GM19452 (cell line): Measurements from ENCODE around the gene CNTN2.

Experiments used
- ATAC-seq: cut with Tn5 transposase; IDR thresholded peaks from one replicate; pipeline ENCODE4 v1.9.1; 2021; ENCODE audit not compliant: unreplicated experiment

CNTN2 gene

GRCh38 chr1:205017766-205018165 lies 25.2 kb upstream of the CNTN2 start:
- ATAC-seq: no peak

DNA sequence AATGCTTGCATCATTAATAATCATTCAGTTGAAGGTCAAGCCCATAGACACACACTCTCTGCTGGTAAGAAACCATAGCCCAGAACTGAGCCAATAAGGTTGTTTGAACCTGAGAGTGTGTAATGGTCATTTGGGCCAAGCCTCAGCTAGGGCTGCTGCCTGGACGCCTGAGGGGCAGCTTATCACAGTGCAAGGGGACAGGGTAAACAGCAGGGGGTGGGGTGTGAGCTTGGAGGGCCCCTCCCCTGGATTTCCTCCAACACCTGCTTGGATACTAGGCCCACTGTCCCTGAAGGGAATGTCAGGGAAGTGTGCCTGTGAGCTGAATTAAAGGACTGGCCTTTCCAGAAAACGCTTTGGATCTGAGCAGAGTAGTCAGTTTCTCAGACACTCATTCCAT lies 24.6 kb upstream of the CNTN2 start:
- no peak for ATAC-seq

GRCh38 chr1:205020466-205020865 lies 22.5 kb upstream of the CNTN2 start:
- ATAC-seq: no peak

GRCh38 chr1:205024679-205025078 lies 18.3 kb upstream of the CNTN2 start:
- ATAC-seq: no peak

- ATAC-seq: no peak
Measured at GRCh38 chr1:205025239-205025638, 17.8 kb upstream of the CNTN2 start.

- no peak for ATAC-seq
Measured at GRCh38 chr1:205026181-205026580, 16.8 kb upstream of the CNTN2 start.

- ATAC-seq: no peak
Measured at GRCh38 chr1:205028390-205028789, 14.6 kb upstream of the CNTN2 start.

GRCh38 chr1:205028924-205029323 lies 14.1 kb upstream of the CNTN2 start:
- no peak for ATAC-seq

GRCh38 chr1:205030241-205030640 lies 12.8 kb upstream of the CNTN2 start:
- no peak for ATAC-seq

- no peak for ATAC-seq
Measured at GRCh38 chr1:205030896-205031295, 12.1 kb upstream of the CNTN2 start.

GRCh38 chr1:205032508-205032907 lies 10.5 kb upstream of the CNTN2 start:
- ATAC-seq: no peak

GRCh38 chr1:205037539-205037938 lies 5.5 kb upstream of the CNTN2 start:
- no peak for ATAC-seq

GRCh38 chr1:205038132-205038786 lies 4.8 kb upstream of the CNTN2 start:
- ATAC-seq: no peak

DNA sequence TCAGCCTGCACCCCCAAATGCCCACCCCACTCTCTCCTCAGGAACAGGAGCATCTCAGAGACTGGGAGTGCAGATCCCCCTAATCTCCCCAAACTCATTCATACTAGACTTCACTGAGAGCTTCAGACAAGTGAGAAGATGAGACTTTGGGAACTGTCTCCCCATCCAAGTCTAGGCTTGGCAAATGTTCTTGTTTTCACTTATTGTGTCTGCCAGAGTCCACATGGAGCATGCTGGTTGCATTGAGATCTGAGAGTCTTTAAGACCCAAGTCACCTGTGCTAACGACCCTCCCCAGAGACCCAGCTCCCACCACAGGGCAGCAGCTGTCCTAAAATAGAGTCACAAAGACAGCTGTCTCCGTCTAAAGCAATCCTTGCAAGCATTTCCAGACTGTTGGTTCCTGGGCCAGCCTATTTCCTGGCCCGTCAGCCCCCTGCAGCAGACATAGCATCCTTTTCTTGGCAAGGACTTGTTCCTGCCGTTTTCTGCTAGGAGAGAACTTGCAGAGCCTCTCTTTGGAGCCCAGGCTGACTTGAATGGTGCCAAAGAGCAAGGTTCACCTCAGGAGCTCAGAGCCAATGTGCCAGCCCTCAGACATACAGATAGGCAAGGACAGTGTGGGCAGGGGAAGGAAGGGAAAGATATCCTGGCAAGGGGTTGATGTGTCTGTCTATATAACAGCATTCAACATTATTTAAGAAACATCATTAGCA lies 1.9 kb upstream of the CNTN2 start:
- no peak for ATAC-seq

DNA sequence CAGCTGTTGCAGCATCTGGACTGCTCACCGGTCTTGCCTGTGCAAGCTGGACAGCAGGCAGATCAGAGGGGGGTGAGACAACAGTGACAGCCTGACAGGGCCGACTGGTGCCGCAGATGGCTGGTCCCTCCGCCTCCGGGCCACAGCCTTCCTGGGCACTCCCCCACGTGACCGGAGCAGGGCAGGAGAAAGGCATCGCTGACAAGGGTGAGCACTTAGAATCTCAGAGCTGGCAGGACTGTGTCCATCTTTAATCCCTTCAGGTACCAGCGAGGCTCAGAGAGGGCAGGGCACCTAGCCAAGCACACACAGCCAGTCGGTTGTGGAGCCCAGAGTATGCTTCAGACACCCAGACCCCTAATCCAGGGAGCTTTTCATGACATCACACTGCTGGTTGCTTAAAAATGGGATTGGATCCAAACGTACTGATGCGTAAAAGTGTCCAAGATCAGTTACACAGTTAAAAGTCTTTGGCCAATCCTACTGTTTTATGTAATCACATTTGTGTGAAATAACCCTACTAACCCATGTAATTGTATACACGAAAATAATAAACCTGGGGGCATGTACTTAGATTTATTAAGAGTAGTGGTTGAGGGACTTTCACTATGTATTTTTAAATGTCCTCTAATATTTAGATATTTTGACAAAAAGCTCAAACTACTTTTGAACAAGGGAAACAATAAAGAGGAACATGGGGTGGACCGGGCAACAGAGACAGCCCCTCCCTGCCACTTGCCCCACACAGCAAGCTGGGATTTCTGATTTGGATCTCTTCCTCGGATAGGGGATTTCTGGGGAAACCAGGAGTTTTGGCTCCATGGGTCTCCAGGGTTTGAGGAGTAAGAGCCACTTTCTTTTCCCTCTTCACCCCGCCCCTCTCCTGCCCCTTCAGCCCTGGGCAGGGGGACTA lies 758 bp upstream of the CNTN2 start:
- no peak for ATAC-seq

GRCh38 chr1:205043866-205044265 lies 854 bp downstream of the CNTN2 start:
- ATAC-seq: no peak

GRCh38 chr1:205044741-205045140 lies 1.7 kb downstream of the CNTN2 start:
- no peak for ATAC-seq

GRCh38 chr1:205045146-205045545 lies 2.1 kb downstream of the CNTN2 start:
- ATAC-seq: no peak

DNA sequence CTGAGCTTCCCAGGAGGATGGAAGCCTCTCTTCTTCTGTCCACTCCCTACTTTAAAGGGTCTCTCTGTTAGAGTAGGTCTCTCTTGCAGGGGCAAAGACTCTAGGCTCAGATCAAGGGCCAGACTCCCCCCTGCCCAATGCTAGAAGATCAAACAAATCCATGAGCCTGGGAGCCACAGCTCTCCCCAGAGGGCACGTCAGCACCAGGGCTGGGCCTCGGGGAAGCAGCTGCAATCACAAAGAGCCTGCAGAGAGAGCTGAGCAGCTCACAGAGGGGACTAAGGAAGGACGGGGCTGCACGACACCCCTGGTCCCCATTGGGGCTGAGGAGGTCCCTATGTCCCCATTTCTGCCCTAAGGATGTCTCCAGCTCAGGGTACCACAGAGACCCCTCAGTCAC lies 3.9 kb downstream of the CNTN2 start:
- no peak for ATAC-seq

DNA sequence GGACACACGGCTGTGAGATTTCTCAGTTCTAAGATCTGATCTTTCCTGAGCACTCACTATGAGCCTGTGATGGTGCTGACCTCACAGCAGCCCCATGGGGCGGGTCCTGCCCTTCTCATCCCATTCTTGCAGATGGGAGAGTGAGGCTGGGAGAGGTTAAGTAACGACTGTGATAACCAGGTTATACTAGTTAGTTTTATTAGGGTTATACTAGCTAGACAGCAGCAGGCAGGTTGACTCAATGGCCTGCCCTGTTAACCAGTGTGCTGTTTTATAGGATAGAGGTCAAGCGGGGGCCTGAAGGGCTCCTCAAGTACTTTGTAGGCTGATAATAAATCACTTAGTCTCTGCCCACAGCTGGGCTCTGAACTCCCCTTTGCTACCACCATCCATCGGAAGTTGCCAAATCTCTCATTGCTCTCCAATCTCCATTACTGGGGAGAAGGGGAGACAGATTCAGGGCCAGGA lies 4.8 kb downstream of the CNTN2 start:
- no peak for ATAC-seq

DNA sequence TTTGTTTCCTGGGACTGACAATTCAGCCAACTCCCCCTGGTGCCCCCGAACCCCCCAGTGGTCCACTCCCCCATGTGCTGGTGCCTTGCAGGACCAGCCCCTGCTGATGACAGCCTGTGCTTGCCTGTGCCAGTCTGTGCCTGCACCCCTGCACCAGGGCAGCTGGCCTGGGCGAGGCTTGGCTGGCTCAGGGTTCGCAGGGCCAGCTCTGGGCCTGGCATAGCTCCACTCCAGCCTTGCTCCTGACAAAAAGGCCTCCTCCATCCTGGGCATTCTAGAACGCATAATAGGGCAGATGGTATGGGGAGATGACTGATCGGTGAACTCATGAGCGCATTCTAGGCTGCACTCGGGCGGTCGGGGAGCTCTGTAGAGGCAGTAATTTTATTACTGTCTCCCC lies 5.4 kb downstream of the CNTN2 start:
- ATAC-seq: no peak

DNA sequence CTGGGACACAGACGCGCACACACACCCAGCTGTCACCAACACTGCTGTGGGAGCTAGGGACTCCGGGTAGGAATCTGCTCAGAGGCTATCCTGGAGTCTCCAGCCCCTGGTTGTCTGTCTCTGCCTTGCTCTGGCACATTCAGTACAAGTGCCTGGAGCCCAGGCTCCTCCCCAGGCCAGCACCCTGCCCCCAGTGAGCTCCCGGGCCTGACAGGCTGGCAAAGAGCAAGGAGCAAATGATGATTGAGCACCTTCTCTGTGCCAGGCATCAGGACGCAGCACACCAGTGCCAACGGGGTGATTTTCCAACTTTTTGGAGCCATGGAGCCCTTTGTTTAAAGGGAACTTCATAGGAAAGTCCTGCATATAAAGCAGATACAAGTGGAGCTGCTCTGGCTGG lies 6.5 kb downstream of the CNTN2 start:
- ATAC-seq: no peak
